Memory B cell (primary cell): Measurements from ENCODE around the gene GRM8.
A peak's percentile ranks its signal among the peaks of the same experiment; 100 is the strongest.

ENCODE experiments used
- ATAC-seq: fragments of 150-1000 bp; cut with Tn5 transposase; 2 replicates; pipeline ENCODE4 v1.10.0; 2021; ENCODE audit warnings: low read depth, mild to moderate bottlenecking, moderate library complexity
- DNase-seq, 2 donors: peaks; one replicate each; pipeline ENCODE4 v3.0.0; 2022; ENCODE audit warnings: low spot score in 2 of 2
- H3K27ac Mint-ChIP-seq: one replicate; pipeline ENCODE4 v1.8.0; 2022; ENCODE audit warnings: mild to moderate bottlenecking, moderate library complexity, mixed read lengths
- H3K27me3 Mint-ChIP-seq: one replicate; pipeline ENCODE4 v1.8.0; 2022; ENCODE audit warnings: mixed read lengths
- H3K36me3 Mint-ChIP-seq: one replicate; pipeline ENCODE4 v1.8.0; 2022; ENCODE audit warnings: mild to moderate bottlenecking, mixed read lengths
- H3K4me1 Mint-ChIP-seq: one replicate; pipeline ENCODE4 v1.8.0; 2022; ENCODE audit warnings: mixed read lengths
- H3K4me3 Mint-ChIP-seq: one replicate; pipeline ENCODE4 v1.8.0; 2022; ENCODE audit warnings: mild to moderate bottlenecking, moderate library complexity, mixed read lengths
- H3K9me3 Mint-ChIP-seq: one replicate; pipeline ENCODE4 v1.8.0; 2022; ENCODE audit warnings: mixed read lengths

GRM8 gene

GRCh38 chr7:126804604-126805003, 448.1 kb downstream of the GRM8 start:
- Mint-ChIP-seq H3K4me3 (no peak overlapping the region), H3K27me3 (no peaks in the 10 kb centered on the region), H3K36me3 (no peaks in the 10 kb centered on the region), H3K27ac (no peak overlapping the region), H3K9me3 (peaks cover 1% of the 10 kb centered on the region), H3K4me1 (no peaks in the 10 kb centered on the region)
- DNase-seq (no peak), ATAC-seq (no peak)

GRCh38 chr7:126803990-126804389, 448.8 kb downstream of the GRM8 start:
- no peak overlapping the region for H3K27ac Mint-ChIP-seq
- H3K9me3 Mint-ChIP-seq, result peaks cover 1% of the 10 kb centered on the region
- ATAC-seq, result no peak
- DNase-seq, result no peak
- H3K27me3 Mint-ChIP-seq, result no peaks in the 10 kb centered on the region
- H3K4me1 Mint-ChIP-seq, result no peaks in the 10 kb centered on the region
- H3K4me3 Mint-ChIP-seq, result no peak overlapping the region
- H3K36me3 Mint-ChIP-seq, result no peaks in the 10 kb centered on the region

DNA sequence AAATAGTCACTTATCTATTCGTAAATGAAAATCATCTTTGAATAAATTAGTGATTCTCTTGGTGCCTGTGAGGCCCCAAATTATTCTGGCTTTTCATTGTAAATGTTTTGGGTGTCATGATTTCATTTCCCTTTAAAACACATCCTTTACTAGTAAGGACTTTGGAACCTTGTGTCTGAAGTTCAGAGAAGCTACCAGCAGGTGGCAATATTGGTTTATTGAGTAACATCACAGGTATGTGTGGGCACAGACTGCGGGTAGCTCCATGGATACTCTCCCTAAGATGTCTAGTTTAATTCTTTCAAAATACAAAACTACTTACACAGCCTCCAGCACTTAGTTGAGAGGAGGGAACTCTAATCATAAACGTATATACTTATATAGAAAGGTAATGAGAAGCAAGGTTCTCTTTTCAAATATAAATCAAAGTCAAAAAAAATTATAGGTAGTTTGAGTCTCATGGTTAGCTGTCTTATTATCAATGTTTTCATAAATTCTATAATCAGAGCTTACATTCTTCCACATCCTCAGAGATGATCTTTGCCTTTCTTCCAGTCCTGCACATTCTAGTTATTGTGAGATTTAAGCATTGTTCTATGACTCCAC, 449.6 kb downstream of the GRM8 start:
- Mint-ChIP-seq H3K4me1 (no peaks in the 10 kb centered on the region), H3K27me3 (no peaks in the 10 kb centered on the region), H3K4me3 (no peak overlapping the region), H3K9me3 (peaks cover 1% of the 10 kb centered on the region), H3K27ac (no peak overlapping the region), H3K36me3 (no peaks in the 10 kb centered on the region)
- peak; percentile 10 to 37 for DNase-seq
- ATAC-seq, result peak; percentile 55

GRCh38 chr7:126801733-126802132, 451.0 kb downstream of the GRM8 start:
- no peak for DNase-seq
- H3K27ac Mint-ChIP-seq, result no peak overlapping the region
- no peaks in the 10 kb centered on the region for H3K4me1 Mint-ChIP-seq
- no peak for ATAC-seq
- H3K27me3 Mint-ChIP-seq, result no peaks in the 10 kb centered on the region
- no peaks in the 10 kb centered on the region for H3K36me3 Mint-ChIP-seq
- H3K9me3 Mint-ChIP-seq, result peaks cover 1% of the 10 kb centered on the region
- no peak overlapping the region for H3K4me3 Mint-ChIP-seq

GRCh38 chr7:126799541-126799940, 453.2 kb downstream of the GRM8 start:
- Mint-ChIP-seq H3K27me3 (no peaks in the 10 kb centered on the region), H3K36me3 (no peaks in the 10 kb centered on the region), H3K4me3 (no peak overlapping the region), H3K27ac (no peak overlapping the region), H3K4me1 (no peaks in the 10 kb centered on the region), H3K9me3 (peaks cover 1% of the 10 kb centered on the region)
- DNase-seq (no peak), ATAC-seq (no peak)

DNA sequence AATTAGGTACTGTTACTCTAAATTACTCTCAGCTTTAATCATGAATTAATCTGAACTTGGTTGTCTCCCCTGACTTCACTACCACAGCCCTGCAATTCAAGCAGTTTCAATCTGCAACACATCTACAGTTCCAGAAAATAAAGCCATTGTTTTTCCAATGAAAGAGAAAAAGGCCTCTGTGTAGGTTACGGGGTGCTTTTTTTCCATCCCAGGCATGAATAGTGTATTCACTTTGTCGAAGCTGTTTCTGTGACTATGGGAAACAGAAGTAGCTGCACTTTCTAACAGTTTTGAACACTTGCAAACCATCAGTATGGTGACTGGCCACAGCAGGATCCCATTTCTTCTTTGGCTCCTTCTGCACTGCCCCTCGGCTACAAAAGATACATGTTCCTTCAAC, 460.2 kb downstream of the GRM8 start:
- H3K4me3 Mint-ChIP-seq, result no peak overlapping the region
- H3K4me1 Mint-ChIP-seq, result no peaks in the 10 kb centered on the region
- H3K36me3 Mint-ChIP-seq, result no peaks in the 10 kb centered on the region
- H3K27ac Mint-ChIP-seq, result no peak overlapping the region
- no peak for DNase-seq
- ATAC-seq, result no peak
- no peaks in the 10 kb centered on the region for H3K9me3 Mint-ChIP-seq
- no peaks in the 10 kb centered on the region for H3K27me3 Mint-ChIP-seq

- H3K36me3 Mint-ChIP-seq, result no peaks in the 10 kb centered on the region
- no peak overlapping the region for H3K27ac Mint-ChIP-seq
- ATAC-seq (no peak), DNase-seq (no peak)
- no peaks in the 10 kb centered on the region for H3K4me1 Mint-ChIP-seq
- no peaks in the 10 kb centered on the region for H3K27me3 Mint-ChIP-seq
- H3K4me3 Mint-ChIP-seq, result no peak overlapping the region
- H3K9me3 Mint-ChIP-seq, result no peaks in the 10 kb centered on the region
Measured at GRCh38 chr7:126791306-126791705, 461.4 kb downstream of the GRM8 start.

- Mint-ChIP-seq H3K9me3 (no peaks in the 10 kb centered on the region), H3K4me3 (no peak overlapping the region), H3K27ac (no peak overlapping the region), H3K27me3 (no peaks in the 10 kb centered on the region), H3K4me1 (no peaks in the 10 kb centered on the region), H3K36me3 (no peaks in the 10 kb centered on the region)
- no peak for DNase-seq
- no peak for ATAC-seq
Measured at GRCh38 chr7:126790763-126791162, 462.0 kb downstream of the GRM8 start.

DNA sequence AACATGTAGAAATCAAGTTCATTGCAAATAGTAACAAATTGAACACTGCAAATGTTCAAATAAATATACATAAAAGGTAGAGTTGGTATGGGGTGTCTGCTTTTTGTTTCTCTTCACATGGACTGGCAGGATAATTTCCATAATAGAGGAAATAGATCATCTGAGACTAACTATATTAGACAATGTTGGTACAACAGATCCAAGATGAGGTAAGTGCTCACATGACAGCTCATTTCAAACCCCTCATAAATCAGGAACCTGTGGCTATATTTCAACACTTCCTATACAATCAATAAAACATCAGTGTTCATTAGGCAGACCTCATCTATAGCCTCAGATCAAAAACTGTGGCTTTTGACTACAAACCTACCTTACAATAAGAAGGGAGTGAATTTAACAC, 469.1 kb downstream of the GRM8 start:
- H3K36me3 Mint-ChIP-seq, result no peaks in the 10 kb centered on the region
- DNase-seq (no peak), ATAC-seq (no peak)
- H3K27me3 Mint-ChIP-seq, result peaks cover 2% of the 10 kb centered on the region
- peaks cover 5% of the 10 kb centered on the region for H3K9me3 Mint-ChIP-seq
- no peak overlapping the region for H3K4me3 Mint-ChIP-seq
- H3K27ac Mint-ChIP-seq, result no peak overlapping the region
- H3K4me1 Mint-ChIP-seq, result no peaks in the 10 kb centered on the region

DNA sequence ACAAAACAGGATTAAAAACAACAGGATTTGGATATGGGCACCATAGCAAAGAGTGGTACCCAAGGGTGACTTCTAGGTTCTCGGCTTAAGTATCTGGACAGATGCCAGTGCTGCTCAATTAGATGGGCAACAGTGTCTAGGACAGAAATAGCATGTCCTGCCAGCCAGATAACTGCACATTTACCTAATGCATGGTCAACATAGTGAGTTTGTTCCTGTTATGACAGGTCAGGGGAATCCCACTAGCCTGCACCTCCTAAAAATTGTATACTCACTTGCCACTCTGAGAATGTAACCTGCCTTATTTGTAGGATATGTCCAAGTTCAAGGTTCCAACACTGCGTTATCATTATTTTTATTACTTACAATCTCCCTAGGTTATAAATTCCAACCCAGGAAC, 471.7 kb downstream of the GRM8 start:
- Mint-ChIP-seq H3K36me3 (no peaks in the 10 kb centered on the region), H3K4me1 (no peaks in the 10 kb centered on the region), H3K4me3 (no peak overlapping the region), H3K27me3 (peaks cover 2% of the 10 kb centered on the region), H3K9me3 (peaks cover 5% of the 10 kb centered on the region), H3K27ac (no peak overlapping the region)
- ATAC-seq (no peak), DNase-seq (no peak)

- ATAC-seq (no peak), DNase-seq (no peak)
- H3K27me3 Mint-ChIP-seq, result peaks cover 2% of the 10 kb centered on the region
- no peak overlapping the region for H3K4me3 Mint-ChIP-seq
- H3K9me3 Mint-ChIP-seq, result peaks cover 5% of the 10 kb centered on the region
- H3K36me3 Mint-ChIP-seq, result no peaks in the 10 kb centered on the region
- H3K27ac Mint-ChIP-seq, result no peak overlapping the region
- H3K4me1 Mint-ChIP-seq, result no peaks in the 10 kb centered on the region
Measured at GRCh38 chr7:126778101-126778500, 474.6 kb downstream of the GRM8 start.

DNA sequence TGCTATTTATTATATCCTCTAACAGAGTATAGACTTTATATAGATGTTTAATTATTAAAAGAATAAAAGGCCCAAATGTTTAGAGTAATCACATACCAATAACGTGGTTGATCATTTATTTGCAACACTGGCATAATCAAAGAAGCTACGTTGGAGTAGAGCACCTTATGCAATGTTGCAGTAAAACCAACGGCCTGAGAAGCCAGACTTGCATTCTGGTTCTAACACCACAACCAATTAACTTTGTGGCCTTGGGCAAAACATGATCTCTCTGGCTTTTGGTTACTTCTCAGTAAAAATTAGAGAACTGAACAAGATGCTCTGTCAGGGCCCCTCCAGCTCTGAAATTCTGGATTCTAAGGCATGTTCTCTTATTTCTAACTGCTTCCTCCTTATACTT, 476.2 kb downstream of the GRM8 start:
- H3K27me3 Mint-ChIP-seq, result peaks cover 6% of the 10 kb centered on the region
- no peak overlapping the region for H3K4me3 Mint-ChIP-seq
- ATAC-seq (no peak), DNase-seq (no peak)
- H3K4me1 Mint-ChIP-seq, result no peaks in the 10 kb centered on the region
- no peaks in the 10 kb centered on the region for H3K36me3 Mint-ChIP-seq
- H3K9me3 Mint-ChIP-seq, result peaks cover 2% of the 10 kb centered on the region
- no peak overlapping the region for H3K27ac Mint-ChIP-seq

GRCh38 chr7:126774077-126774476, 478.7 kb downstream of the GRM8 start:
- H3K9me3 Mint-ChIP-seq, result peaks cover 1% of the 10 kb centered on the region
- no peak for ATAC-seq

DNA sequence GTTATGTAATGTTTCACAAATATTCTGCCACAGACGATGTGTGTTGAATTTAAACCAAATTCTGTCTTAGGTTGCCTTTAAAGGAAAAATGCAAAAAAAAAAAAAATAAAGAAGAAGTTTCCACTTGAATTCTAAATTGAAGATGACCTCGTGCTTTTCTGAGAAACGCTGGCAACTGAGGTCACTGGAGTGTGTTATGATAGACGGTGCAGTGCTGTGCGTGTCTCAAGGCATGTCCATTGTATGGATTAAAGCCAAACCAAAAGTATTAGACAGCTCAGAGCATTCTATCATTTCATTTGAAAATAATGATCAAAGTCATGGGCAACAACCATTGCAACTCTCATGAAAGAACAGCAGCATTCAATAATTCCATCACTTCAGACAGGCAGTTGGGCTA, 483.9 kb downstream of the GRM8 start:
- ATAC-seq, result no peak
- Mint-ChIP-seq H3K4me3 (no peak overlapping the region), H3K27me3 (peaks cover 6% of the 10 kb centered on the region), H3K27ac (no peak overlapping the region), H3K9me3 (peaks cover 1% of the 10 kb centered on the region), H3K4me1 (no peaks in the 10 kb centered on the region), H3K36me3 (no peaks in the 10 kb centered on the region)
- no peak for DNase-seq

More at GRCh38 chr7:126774077-126774476, 478.7 kb downstream of the GRM8 start:
- no peak for DNase-seq
- peaks cover 6% of the 10 kb centered on the region for H3K27me3 Mint-ChIP-seq
- H3K27ac Mint-ChIP-seq, result no peak overlapping the region
- H3K4me1 Mint-ChIP-seq, result no peaks in the 10 kb centered on the region
- H3K36me3 Mint-ChIP-seq, result no peaks in the 10 kb centered on the region
- no peak overlapping the region for H3K4me3 Mint-ChIP-seq

DNA sequence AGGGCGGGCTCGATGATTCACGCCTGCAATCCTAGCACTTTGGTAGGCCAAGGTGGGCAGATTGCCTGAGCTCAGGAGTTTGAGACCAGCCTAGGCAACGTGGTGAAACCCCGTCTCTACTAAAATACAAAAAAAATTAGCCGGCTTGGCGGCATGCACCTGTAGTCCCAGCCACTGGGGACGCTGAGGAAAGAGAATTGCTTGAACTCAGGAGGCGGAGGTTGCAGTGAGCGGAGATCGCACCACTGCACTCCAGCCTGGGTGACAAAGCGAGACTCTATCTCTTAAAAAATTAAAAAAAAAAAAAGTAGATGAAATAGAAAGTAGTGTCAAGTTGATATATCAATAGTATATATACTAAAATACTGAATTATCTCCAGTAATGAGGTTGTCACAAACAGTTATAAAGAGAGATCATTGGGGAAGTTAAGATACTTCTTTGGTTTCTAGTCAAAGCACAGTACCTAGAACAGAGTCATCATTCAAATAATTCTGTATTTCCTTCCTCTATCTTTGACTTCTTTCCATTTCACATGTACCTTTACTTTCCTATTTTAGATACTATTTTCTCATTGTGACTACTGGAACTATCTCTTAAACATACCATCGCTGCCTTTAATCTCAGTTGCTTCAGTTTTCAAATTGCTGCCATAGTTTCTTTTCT, 491.7 kb downstream of the GRM8 start:
- no peaks in the 10 kb centered on the region for H3K9me3 Mint-ChIP-seq
- ATAC-seq (no peak), DNase-seq (no peak)
- H3K36me3 Mint-ChIP-seq, result no peaks in the 10 kb centered on the region
- H3K4me1 Mint-ChIP-seq, result peaks cover 4% of the 10 kb centered on the region
- no peaks in the 10 kb centered on the region for H3K27me3 Mint-ChIP-seq
- H3K4me3 Mint-ChIP-seq, result no peak overlapping the region
- H3K27ac Mint-ChIP-seq, result no peak overlapping the region
